Middle frontal gyrus (tissue), 1 donor: ENCODE results near the gene TNIK.
"Not testable (repeated sequence)": the region's sequence is repeated elsewhere in the genome, so short reads cannot be mapped to it uniquely, and the experiment has no call there.

Experiments
- DNase-seq: peaks from one replicate; pipeline ENCODE4 v3.0.0-alpha.2; 2015; ENCODE audit warnings: low spot score; ENCODE audit errors: extremely low spot score

The TNIK gene

DNA sequence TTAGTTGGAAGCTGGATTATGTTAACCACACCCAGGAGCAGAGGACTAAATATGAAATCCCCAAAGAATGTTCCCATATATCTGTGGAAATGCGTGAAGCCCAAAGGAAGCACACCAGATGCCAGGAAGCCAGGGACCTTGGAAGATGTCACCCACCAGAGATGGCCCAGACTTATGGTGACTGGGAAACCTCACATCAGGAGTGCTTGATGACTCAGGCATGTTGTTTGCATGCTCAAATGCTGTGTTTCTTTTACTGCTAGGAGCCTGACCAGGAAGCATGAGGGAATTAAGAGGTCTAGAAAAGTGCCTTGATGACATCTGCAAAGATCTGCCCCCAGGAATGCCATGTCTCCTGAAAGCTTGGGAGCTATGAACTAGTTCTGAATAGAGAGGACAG lies 324.7 kb downstream of the TNIK start:
- DNase-seq: no peak

DNA sequence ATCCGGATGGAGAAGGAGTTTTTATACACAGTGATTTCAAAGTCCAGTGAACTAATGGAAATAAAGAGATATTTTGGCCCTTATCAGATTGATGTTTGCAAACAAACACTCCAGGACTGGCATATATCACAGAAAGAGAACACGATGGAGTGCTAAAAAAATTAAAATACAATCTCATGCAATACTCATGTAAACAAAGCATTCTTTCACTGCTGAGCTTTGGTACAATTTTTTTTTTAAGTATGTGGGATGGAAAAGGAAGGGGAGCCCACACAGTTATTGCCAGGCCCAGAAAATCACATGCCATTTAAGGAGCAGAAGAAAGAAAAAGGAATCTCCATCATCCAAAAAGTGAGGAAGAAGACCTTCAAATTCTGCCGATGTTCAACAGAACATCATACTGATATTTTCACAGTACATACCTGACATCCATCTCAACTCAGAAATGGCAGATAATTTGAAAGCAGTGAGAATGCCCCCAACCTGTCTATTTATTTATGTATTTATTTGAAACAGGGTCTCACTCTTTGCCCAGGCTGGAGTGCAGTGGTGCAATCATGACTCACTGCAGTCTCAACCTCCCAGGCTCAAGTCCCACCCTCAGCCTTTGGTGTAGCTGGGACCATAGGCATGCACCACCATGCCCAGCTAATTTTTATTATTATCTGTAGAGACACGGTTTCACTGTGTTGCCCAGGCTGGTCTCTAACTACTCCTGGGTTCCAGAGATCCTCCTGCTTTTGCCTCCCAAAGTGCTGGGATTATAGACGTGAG lies 326.2 kb downstream of the TNIK start:
- DNase-seq: no peak

DNA sequence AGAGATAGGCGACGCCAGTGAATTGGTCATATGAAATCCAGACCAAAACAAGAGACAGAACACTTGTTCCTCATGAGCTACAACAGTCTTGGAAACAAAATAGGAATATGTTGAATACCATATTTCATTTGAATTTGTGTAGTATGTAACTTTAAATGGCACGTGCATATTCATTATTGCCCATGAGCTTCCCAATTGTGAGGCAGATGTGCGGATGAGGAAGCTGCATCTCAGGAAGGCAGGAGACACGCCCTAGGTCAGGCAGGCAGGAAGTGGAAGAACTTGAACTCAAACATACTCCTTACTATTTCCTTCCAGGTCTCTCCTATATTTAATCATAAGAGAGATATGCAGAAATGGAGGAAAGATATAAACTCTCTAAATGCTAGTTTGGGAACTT lies 326.9 kb downstream of the TNIK start:
- DNase-seq: no peak

DNA sequence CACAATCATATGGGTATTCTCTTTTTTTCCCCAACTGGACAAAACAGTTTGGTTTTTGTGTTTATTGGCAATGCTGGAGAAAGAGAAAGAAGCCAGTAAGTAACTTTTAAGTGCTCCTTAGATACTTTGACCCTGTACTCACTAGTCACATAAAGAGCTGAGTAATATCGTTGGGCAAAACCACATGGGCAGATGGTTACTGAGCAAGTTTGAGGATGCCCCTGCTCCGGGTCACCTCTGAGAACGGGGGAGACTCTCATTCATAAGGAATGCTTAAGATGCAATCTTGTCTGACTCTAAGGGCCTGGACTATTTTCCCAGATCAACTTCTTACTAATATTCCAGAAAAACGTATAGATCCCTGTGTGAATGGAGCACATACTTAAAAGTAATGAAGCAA lies 327.3 kb downstream of the TNIK start:
- DNase-seq: no peak

DNA sequence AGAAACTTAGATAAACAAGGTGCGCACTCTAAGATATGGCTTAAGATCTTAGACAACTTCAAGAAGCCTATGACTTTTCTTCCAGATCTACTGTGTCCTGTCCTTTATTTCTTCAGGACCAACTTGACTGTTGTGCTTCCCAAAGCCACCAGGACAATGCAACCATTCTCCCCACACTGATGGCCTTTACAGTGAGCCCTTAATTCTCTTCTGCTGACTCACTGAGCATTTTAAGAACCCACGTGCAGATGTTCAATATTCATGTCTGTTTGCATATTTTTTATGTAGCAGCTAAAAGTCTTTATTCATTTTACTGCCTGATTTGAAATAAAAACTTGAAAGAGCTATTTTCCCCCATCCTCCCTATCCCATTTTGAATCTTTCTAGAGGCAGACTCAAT lies 330.4 kb downstream of the TNIK start:
- no peak for DNase-seq

DNA sequence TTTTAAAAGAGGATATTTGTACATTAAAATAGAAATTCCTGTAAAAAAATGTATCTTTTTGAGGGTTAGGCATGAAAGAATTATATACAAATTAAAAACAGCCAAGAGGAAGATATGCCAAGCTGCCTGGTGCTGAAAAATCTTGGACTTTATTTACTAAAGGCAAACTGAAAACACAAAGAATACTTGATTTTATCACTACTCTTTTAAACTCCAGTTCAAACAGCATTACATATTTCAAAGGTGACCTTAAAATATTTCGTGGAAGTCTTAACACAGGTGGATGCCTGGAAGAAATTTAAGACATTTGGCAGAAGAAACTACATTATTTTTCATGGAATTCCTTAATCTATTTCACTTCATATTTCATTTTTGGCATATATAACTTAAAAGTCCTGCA lies 332.6 kb downstream of the TNIK start:
- DNase-seq: no peak

DNA sequence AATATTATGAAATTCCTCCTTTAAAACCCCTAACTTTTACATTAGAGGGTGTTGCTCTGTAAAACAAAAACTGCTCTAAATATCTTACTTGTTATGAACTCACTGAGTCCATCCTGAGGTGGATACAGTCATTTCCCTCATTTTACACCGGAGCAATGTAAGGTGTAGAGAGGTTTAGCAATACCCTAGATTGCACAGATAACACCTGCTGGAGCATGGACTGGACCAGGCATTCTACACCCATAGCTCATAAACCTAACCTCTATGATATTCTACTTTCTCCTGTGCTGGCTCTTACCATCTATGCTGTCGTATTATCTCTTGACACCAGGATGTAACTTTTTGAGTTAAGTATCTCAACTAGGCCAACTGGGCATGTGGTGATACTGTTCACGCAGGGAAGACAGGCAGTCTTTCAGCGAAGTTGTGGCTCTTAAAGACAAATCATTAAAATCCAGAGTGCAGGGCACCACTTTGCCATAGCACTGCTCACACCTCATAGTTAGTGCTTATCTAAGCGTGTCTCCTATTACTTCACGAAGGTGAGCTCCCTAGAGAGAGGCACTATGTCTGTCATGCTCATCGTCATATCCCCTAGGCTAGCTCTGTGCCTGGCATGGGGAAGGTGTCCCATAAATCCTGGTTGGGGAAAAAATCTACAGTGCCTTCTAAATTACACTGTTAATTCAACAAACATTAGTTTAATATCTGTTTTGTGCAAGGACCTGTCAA lies 333.6 kb downstream of the TNIK start:
- no peak for DNase-seq

DNA sequence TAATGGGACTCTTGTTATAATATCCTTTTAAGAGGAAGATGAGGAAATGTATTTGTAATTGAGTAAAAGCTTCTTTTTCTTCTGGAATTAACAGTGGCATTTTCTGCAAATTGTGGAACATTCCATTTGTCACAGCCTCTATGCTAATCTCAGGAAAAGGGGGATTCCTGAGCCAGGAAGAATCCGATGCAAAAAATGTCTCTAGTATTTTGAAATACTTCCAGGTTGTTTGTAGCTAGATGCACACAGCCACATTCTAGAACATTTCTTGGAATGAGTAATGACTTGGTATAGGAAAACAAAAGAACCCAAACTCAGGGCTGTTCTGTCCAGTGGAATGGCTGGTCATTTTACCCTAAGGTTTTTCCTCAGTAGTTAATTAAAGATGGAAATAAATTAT lies 335.2 kb downstream of the TNIK start:
- no peak for DNase-seq

DNA sequence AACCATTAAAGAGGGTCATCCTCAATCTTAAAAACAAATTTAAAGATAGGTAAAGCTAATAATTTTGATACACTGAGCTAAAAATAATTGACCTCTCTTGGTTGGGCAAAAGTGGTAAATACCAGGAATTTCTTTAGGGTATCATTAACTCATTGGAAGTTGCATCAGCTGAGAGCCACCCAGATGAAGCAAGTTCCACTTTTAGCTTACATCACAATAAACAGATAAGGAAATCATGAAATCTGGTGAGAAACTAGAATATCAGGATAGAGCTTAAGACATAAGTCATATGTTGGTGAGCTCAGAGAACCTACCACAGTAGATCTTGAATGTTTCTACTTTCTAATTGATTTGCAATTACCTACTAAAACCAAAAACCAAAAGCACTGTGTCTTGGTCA lies 336.3 kb downstream of the TNIK start:
- no peak for DNase-seq

DNA sequence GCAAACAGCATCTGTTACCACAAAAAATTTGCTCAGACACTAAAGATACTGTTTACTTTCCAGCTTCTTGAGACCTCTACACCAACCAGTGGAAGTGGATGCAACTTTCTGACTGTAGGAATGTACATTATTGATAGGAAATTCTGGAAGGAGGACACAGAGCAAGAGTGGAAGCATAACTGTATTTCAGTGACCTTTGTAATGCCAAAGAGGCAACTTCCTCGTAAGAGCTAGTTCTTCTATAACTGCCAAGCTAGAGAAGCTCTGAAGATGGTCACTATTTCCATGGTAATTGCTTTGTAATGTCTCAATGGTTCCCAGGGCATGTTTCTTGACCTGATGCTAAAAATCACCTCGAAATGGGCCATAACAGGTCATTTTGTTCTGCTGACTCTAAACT lies 337.3 kb downstream of the TNIK start:
- DNase-seq: no peak

DNA sequence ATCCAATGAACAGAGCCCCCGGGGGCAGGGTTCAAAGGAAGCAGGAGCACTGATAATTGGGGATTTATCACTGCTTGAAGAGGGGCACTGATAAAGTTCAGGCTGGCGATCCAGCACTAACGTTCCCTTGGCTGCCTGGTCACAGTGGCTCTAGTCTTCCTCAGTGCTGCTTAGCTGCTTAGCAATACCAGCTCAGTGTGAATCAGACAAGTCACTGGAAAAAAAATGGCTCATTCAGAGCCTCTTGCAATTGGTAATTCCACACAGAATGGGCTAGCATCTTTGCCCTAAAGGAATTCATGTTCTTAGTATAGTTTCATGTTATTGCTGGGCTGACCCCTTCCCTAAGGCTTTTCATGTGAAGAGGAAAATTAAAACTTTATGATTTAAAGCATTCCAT lies 338.0 kb downstream of the TNIK start:
- DNase-seq: no peak

DNA sequence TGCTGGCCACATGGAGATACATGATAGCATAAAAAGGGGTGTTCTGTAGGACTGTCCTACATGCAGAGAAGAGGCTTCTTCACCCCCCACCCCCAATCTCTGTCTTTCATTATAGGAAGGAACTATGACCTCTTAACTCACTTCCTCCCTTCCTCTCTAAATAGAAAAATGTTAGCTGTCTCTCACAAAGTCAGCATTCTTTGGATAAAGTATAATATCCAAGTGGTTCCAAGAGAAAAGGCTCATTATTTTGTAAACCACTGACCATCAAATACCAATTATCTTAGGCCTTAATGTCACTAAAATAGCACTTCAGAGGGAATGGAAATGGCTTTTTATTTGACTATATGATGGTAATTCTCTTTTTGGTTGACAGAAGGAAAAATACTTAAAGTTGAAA lies 338.4 kb downstream of the TNIK start:
- DNase-seq: no peak

DNA sequence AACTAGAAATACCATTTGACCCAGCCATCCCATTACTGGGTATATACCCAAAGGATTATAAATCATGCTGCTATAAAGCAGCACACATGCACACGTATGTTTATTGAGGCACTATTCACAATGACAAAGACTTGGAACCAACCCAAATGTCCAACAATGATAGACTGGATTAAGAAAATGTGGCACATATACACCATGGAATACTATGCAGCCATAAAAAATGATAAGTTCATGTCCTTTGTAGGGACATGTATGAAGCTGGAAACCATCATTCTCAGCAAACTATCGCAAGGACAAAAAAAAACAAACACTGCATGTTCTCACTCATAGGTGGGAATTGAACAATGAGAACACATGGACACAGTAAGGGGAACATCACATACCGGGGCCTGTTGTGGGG lies 340.8 kb downstream of the TNIK start:
- not testable (repeated sequence) for DNase-seq

DNA sequence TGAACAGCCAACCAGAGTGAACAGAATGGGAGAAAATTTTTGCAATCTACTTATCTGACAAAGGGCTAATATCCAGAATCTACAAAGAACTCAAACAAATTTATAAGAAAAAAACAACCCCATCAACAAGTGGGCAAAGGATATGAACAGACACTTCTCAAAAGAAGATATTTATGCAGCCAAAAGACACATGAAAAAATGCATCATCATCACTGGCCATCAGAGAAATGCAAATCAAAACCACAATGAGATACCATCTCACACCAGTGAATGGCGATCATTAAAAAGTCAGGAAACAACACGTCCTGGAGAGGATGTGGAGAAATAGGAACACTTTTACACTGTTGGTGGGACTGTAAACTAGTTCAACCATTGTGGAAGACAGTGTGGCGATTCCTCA lies 341.2 kb downstream of the TNIK start:
- DNase-seq: not testable (repeated sequence)

DNA sequence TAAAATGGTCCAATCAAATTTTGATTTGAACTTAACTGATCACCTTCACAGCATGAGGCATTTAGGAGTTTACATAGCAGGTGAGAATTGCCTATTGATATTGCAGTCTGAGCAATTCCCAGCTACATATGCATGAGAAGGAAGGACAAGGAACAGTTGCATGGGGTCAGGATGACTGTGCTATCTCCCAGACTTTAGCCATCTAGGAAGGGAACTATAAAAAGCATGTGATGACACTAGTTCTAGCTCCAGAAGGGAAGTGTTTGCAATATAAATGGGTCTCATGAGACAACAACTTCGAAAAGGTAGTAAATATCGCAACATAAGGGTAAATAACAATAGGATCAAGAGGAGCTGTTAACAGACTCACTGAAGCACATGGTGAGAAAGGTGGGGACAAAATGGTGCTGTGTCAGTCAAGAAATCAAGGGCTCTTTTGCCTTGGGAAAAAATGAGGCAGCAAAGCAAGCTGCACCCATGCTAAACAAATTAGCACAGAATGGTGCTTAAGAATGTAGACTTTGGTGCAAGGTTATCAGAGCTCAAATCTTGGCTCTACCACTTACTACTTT lies 343.3 kb downstream of the TNIK start:
- DNase-seq: no peak

DNA sequence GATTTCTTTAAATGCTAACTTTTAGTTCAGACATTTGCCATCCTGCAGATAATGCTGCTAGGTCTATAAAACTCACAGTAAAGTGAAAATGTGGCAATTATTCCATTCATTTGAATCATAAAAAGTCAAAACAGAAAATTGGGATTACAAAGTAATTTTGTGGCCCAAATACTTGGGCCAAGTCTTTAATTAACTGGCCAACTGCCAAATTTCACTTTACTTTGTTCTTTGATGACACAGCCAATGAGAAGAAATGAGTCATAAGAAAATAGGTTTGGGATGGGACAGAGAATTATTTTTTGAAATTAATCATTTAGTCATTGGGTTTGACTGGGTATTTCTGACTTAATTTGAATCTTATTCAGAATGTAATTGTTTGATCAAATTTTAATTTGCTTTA lies 343.8 kb downstream of the TNIK start:
- no peak for DNase-seq

DNA sequence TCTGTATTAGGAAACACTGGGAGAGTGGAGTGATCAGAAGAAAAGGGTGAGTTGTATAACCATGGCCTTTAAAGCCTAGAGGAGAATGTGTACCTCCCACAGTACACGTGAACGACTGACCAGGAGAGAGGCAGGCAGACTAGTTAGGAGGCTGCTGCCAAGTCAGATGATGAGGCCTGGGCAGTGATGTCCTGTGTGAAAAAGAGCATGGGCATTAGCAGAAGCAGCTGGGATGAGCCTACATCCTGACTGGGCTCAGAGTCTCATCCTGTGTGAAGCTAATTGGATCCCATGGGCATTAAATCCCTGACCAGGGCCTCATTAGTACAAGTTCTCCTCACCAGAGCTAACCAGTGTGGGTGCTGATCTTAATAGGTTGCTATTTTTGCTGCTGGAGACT lies 344.5 kb downstream of the TNIK start:
- DNase-seq: no peak

DNA sequence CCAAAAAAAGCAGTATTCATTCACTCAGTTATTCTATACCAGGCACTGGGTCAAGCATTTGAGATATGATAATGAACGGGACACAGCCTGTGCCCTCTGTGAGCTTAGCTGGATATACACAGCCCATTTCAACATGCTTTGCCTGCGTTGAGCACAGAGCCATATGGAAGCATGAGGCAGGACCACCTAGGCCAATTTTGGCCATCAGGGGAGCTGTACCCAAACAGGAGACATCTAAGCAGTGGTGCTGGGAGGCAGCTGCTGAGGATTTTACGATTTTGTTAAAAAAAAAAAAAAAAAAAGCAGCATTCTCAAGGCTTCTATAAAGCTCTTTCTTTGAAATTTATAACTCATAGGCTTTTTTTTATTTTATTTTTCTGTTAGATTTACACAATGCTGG lies 346.5 kb downstream of the TNIK start:
- no peak for DNase-seq

DNA sequence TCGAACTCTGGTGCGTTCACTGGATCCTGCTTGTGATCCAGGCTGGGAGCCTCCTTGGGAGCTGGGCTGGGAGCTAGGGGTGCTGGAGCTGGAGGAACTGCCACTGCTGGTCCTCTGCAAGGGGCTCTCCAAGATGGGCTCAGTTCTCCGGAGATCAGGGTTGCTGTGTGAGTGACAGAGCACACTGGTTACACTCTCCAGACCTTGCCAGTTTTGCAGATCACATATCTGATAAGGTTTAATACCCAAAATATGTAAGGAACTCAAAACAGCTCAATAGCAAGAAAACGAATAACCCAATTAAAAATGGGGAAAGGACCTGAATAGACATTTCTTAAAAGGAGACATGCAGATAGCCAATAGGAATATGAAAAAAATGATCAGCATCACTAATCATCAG lies 349.5 kb downstream of the TNIK start:
- DNase-seq: no peak

DNA sequence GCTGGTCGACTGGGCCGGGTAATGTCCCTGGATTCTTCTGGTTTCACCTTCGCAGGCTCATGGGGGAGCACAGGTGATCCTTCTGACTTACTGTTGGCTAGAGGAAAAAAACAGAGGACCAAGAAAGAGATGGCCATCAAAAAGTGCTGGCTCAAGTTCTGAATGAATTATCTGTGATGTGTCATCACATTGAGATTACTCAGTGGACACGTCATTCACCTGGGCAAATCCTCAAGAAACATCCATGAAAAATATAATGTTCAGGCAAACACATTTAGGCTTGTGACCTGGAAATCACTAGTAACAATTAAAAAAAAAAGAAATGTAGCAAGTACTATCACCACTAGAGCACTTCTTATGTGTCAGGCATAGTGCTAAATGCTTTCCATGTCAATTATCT lies 352.1 kb downstream of the TNIK start:
- no peak for DNase-seq

DNA sequence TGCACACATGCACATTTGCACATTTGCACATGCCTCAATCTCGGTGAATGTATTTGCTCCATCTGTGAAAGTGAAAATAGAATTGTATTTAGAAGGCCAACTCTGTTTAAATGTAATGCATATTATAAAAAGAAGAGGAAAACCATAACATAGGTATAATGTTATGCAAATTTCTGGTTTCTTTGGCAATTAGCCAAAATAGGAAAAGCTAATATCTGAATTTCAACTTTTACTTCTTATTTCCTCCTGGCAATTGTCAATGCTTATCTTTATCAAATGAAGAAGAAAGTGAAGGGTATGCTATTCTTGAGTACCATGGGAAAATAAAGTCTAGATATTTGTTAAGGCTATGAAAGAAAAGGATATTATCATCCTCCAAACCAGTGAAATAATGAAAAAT lies 357.0 kb downstream of the TNIK start:
- no peak for DNase-seq

DNA sequence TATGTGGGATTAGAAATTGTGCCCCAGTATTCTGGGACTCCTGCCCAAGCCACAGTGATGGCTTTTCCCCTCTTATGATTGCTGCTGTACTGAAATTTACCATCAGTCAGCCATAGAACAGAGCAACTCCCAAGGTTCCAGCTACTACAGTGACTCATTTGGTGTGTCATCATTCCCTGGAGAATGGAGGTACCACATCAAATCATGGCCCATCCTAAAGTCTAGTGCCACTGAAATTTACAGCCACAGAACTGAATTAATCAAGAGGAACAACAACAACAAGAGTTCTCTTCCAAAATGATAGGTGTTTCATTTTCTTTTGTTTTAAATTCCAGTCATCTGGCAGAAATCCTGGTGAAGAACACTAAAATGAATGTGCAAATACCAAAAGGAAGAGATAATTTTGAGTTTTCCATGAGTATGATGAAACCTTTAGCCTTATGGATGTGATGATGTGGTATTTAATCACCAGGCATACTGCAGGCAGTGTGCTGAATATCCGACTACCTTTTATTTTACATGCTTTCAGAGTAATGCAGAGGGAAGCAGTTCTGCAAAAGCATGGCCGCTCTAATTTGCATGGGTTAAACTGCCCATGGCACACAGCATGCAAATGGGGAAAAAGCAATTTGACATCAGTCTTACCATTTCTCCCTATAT lies 358.1 kb downstream of the TNIK start:
- DNase-seq: no peak
